Neural cell (in vitro differentiated cells): ENCODE results near the gene HACL1. TPM values are rescaled to one million over a fixed set of nuclear protein-coding genes. Genes with fewer than 3 reads are reported as not detected.

Source experiments
- H2AFZ ChIP-seq: fragments of 200-600, 300-800 bp; sonication (generic), shearing (Covaris generic); 2 replicates; pipeline ENCODE4 v1.6.0; 2014; ENCODE audit warnings: low read depth, mild to moderate bottlenecking, antibody characterized with exemption, low read length, moderate library complexity
- H3F3A ChIP-seq: fragments of 200-600 bp; shearing (Covaris generic); 2 replicates; pipeline ENCODE4 v1.6.1; 2016; ENCODE audit warnings: mild to moderate bottlenecking, moderate library complexity, mixed read lengths, antibody characterized with exemption, low read length; ENCODE audit not compliant: insufficient read depth, poor library complexity, severe bottlenecking
- H3K27ac ChIP-seq: fragments of 200-600, 300-800 bp; sonication (generic), shearing (Covaris generic); 2 replicates; pipeline ENCODE4 v1.5.1; 2014; ENCODE audit warnings: mild to moderate bottlenecking, low read length, moderate library complexity
- H3K27me3 ChIP-seq: fragments of 300-800, 200-600 bp; sonication (generic), shearing (Covaris generic); 2 replicates; pipeline ENCODE4 v1.6.0; 2014; ENCODE audit warnings: mild to moderate bottlenecking, low read depth, low read length, moderate library complexity; ENCODE audit not compliant: insufficient read depth
- H3K36me3 ChIP-seq: fragments of 300-800, 200-600 bp; sonication (generic), shearing (Covaris generic); 2 replicates; pipeline ENCODE4 v1.5.1; 2014; ENCODE audit warnings: mild to moderate bottlenecking, antibody characterized with exemption, low read length, moderate library complexity; ENCODE audit not compliant: insufficient read depth
- H3K4me2 ChIP-seq: fragments of 300-800, 200-600 bp; sonication (generic), shearing (Covaris generic); 2 replicates; pipeline ENCODE4 v1.6.0; 2014; ENCODE audit warnings: mild to moderate bottlenecking, low read length
- H3K4me3 ChIP-seq: fragments of 300-800, 200-600 bp; sonication (generic), shearing (Covaris generic); 2 replicates; pipeline ENCODE4 v1.5.1; 2014; ENCODE audit warnings: mild to moderate bottlenecking, low read length, moderate library complexity
- H3K79me2 ChIP-seq: fragments of 200-600 bp; shearing (Covaris generic); replicated peaks from 2 replicates; pipeline ENCODE4 v1.6.0; 2014; ENCODE audit warnings: mild to moderate bottlenecking, low read length, moderate library complexity; ENCODE audit not compliant: insufficient read depth
- H3K9ac ChIP-seq: fragments of 300-800, 200-600 bp; sonication (generic), shearing (Covaris generic); 2 replicates; pipeline ENCODE4 v1.6.1; 2016; ENCODE audit warnings: mild to moderate bottlenecking, low read length, mixed read lengths
- H3K9me2 ChIP-seq: fragments of 200-600 bp; shearing (Covaris generic); 2 replicates; pipeline ENCODE4 v1.6.1; 2016; ENCODE audit warnings: mild to moderate bottlenecking, low read length, mixed read lengths; ENCODE audit not compliant: insufficient read depth
- H3K9me3 ChIP-seq: fragments of 200-600, 300-800 bp; sonication (generic), shearing (Covaris generic); 2 replicates; pipeline ENCODE4 v1.6.1; 2016; ENCODE audit warnings: mild to moderate bottlenecking, mixed run types, low read length, moderate library complexity, mixed read lengths
- H4K20me1 ChIP-seq: fragments of 200-600 bp; shearing (Covaris generic); 2 replicates; pipeline ENCODE4 v1.6.1; 2016; ENCODE audit warnings: mild to moderate bottlenecking, mixed run types; ENCODE audit not compliant: insufficient read depth
- CTCF ChIP-seq: fragments of 450-650 bp; IDR thresholded peaks from 2 replicates; pipeline ENCODE4 v1.5.1; 2014; ENCODE audit warnings: antibody characterized with exemption, mild to moderate bottlenecking, moderate library complexity; ENCODE audit not compliant: poor library complexity, severe bottlenecking
- EP300 ChIP-seq: fragments of 450-650 bp; conservative IDR thresholded peaks from 2 replicates; pipeline ENCODE4 v1.6.1; 2014; ENCODE audit warnings: antibody characterized with exemption, mild to moderate bottlenecking, moderate library complexity; ENCODE audit not compliant: poor library complexity, severe bottlenecking
- EZH2 ChIP-seq: fragments of 200-600, 300-800 bp; shearing (Covaris generic), sonication (generic); IDR thresholded peaks from 2 replicates; pipeline ENCODE4 v1.6.1; 2014; ENCODE audit warnings: antibody characterized with exemption, low read length, borderline replicate concordance, mild to moderate bottlenecking; ENCODE audit not compliant: insufficient read depth, poor library complexity, severe bottlenecking
- MXI1 ChIP-seq: fragments of 450-650 bp; conservative IDR thresholded peaks from 2 replicates; pipeline ENCODE4 v1.6.1; 2014; ENCODE audit warnings: antibody characterized with exemption, mild to moderate bottlenecking; ENCODE audit not compliant: poor library complexity, severe bottlenecking
- POLR2AphosphoS5 ChIP-seq: IDR thresholded peaks from 2 replicates; pipeline ENCODE4 v1.6.1; 2012
- RAD21 ChIP-seq: fragments of 450-650 bp; conservative IDR thresholded peaks from 2 replicates; pipeline ENCODE4 v1.6.1; 2014; ENCODE audit warnings: antibody characterized with exemption, mild to moderate bottlenecking, moderate library complexity
- REST ChIP-seq: IDR thresholded peaks from 2 replicates; pipeline ENCODE4 v1.6.1; 2012; ENCODE audit warnings: borderline replicate concordance
- SMC3 ChIP-seq: fragments of 450-650 bp; conservative IDR thresholded peaks from 2 replicates; pipeline ENCODE4 v1.6.1; 2014; ENCODE audit warnings: antibody characterized with exemption, mild to moderate bottlenecking, moderate library complexity; ENCODE audit not compliant: poor library complexity
- TAF1 ChIP-seq: IDR thresholded peaks from 2 replicates; pipeline ENCODE4 v1.6.1; 2012; ENCODE audit warnings: low read depth
- polyA plus RNA-seq: library from polyadenylated mRNA; depleted of rRNA; stranded (reverse); fragments of >200 nt; gene quantifications from 2 replicates; pipeline ENCODE4 v1.2.3, GENCODE V29; 2014

Gene HACL1
- polyA plus RNA-seq, 1 donor from 2014 or later: 26.0 TPM

- no peaks in the 10 kb centered on the region for H3K79me2 ChIP-seq
- no peaks in the 10 kb centered on the region for H3K36me3 ChIP-seq
- H3K9me2 ChIP-seq: no peaks in the 10 kb centered on the region
- H4K20me1 ChIP-seq: no peaks in the 10 kb centered on the region
- no peak overlapping the region for H3K27ac ChIP-seq
- no peaks in the 10 kb centered on the region for H3K9me3 ChIP-seq
- H3F3A ChIP-seq: no peaks in the 10 kb centered on the region
- TF ChIP-seq CTCF (no peak), EZH2 (no peak), RAD21 (no peak), REST (no peak), MXI1 (no peak), POLR2AphosphoS5 (no peak)
- H2AFZ ChIP-seq: no peak overlapping the region
- H3K4me3 ChIP-seq: no peak overlapping the region
- no peak overlapping the region for H3K9ac ChIP-seq
- H3K27me3 ChIP-seq: no peaks in the 10 kb centered on the region
- H3K4me2 ChIP-seq: no peak overlapping the region
These were observed 10.6 kb upstream of the HACL1 start for GRCh38 chr3:15612001-15612400.

GRCh38 chr3:15611018-15611417 is 9.6 kb upstream of the HACL1 start:
- no peak overlapping the region for H3K27ac ChIP-seq
- no peaks in the 10 kb centered on the region for H3K27me3 ChIP-seq
- TF ChIP-seq RAD21 (no peak), MXI1 (no peak), CTCF (no peak), SMC3 (no peak), TAF1 (no peak), REST (no peak), EP300 (no peak), POLR2AphosphoS5 (no peak), EZH2 (no peak)
- H4K20me1 ChIP-seq: no peaks in the 10 kb centered on the region
- H3K36me3 ChIP-seq: no peaks in the 10 kb centered on the region
- H2AFZ ChIP-seq: no peak overlapping the region
- no peak overlapping the region for H3K9ac ChIP-seq
- no peaks in the 10 kb centered on the region for H3K9me3 ChIP-seq
- no peak overlapping the region for H3K4me2 ChIP-seq
- H3K79me2 ChIP-seq: no peaks in the 10 kb centered on the region
- no peak overlapping the region for H3K4me3 ChIP-seq
- no peaks in the 10 kb centered on the region for H3F3A ChIP-seq
- H3K9me2 ChIP-seq: no peaks in the 10 kb centered on the region
